ENCODE measurements around the gene FSIP1. TPM values are rescaled to one million over a fixed set of nuclear protein-coding genes. Genes with fewer than 3 reads are reported as not detected.
A peak's percentile ranks its signal among the peaks of the same experiment; 100 is the strongest.
"Not testable (repeated sequence)": the region's sequence is repeated elsewhere in the genome, so short reads cannot be mapped to it uniquely, and the experiment has no call there.

The FSIP1 gene
- 1 to 10 TPM in 1 of 2 donors, under 1 TPM in 1; 0.31 to 1.5 TPM for total RNA-seq

- peaks cover 22 to 29% of the 10 kb centered on the region in 2 donors for H3K4me1 Mint-ChIP-seq (ENCODE audit: low read depth in 2 of 2)
- DNase-seq (ENCODE audit: low spot score) (peak; percentile 98), ATAC-seq (peak; percentile 100)
- H3K27me3 Mint-ChIP-seq = peaks cover 5 to 7% of the 10 kb centered on the region in 2 donors
- H3K36me3 Mint-ChIP-seq = no peaks in the 10 kb centered on the region
- peak within 1 kb of the TSS; percentile 58 to 79 for H3K27ac Mint-ChIP-seq
- no peaks in the 10 kb centered on the region for H3K9me3 Mint-ChIP-seq
- H3K4me3 Mint-ChIP-seq = peak within 1 kb of the TSS; percentile 88
Measured at GRCh38 chr15:39782441-39783138, at the start of gene FSIP1. Gene FSIP1, minus strand, starts transcription at chr15:39782841. Its CDS starts 6,317 bp downstream, at chr15:39776524.

GRCh38 chr15:39830166-39830565 lies 47.5 kb upstream of the FSIP1 start:
- H3K36me3 Mint-ChIP-seq = no peaks in the 10 kb centered on the region
- H3K27ac Mint-ChIP-seq = no peak overlapping the region
- no peaks in the 10 kb centered on the region for H3K4me1 Mint-ChIP-seq (ENCODE audit: low read depth in 2 of 2)
- DNase-seq (ENCODE audit: low spot score) (no peak), ATAC-seq (no peak)
- H3K9me3 Mint-ChIP-seq = no peaks in the 10 kb centered on the region
- no peak overlapping the region for H3K4me3 Mint-ChIP-seq
- H3K27me3 Mint-ChIP-seq = peaks cover 38 to 44% of the 10 kb centered on the region in 2 donors

GRCh38 chr15:39828374-39828931 lies 45.8 kb upstream of the FSIP1 start:
- no peak overlapping the region for H3K27ac Mint-ChIP-seq
- no peaks in the 10 kb centered on the region for H3K9me3 Mint-ChIP-seq
- ATAC-seq = no peak
- peaks cover 31 to 37% of the 10 kb centered on the region in 2 donors for H3K27me3 Mint-ChIP-seq
- H3K4me3 Mint-ChIP-seq = no peak overlapping the region
- no peaks in the 10 kb centered on the region for H3K36me3 Mint-ChIP-seq
- no peak for DNase-seq (ENCODE audit: low spot score)
- H3K4me1 Mint-ChIP-seq (ENCODE audit: low read depth in 2 of 2) = no peaks in the 10 kb centered on the region

- no peak overlapping the region for H3K27ac Mint-ChIP-seq
- H3K4me1 Mint-ChIP-seq (ENCODE audit: low read depth in 2 of 2) = no peaks in the 10 kb centered on the region
- no peak for DNase-seq (ENCODE audit: low spot score)
- no peak overlapping the region for H3K4me3 Mint-ChIP-seq
- H3K9me3 Mint-ChIP-seq = no peaks in the 10 kb centered on the region
- H3K27me3 Mint-ChIP-seq = peaks cover 27 to 36% of the 10 kb centered on the region in 2 donors
- no peaks in the 10 kb centered on the region for H3K36me3 Mint-ChIP-seq
- no peak for ATAC-seq
Measured at GRCh38 chr15:39826975-39827374, 44.3 kb upstream of the FSIP1 start.

DNA sequence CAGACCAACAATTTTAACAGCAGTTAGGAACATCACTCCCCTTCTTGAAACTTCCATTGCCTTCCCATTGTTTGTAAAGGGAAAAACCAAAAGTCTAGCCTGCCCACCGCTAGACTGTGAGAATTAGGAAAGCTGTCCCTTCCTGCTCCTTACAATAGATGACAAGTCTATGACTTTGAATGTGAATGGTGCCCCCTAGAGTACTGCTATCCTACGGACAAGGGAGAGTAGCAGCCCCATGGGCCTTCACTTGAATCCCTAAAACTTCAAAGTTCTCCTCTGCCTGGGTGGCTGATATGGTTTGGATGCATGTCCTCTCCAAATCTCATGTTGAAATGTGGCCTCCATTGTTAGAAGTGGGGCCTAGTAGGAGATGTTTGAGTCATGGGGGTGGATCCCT lies 41.0 kb upstream of the FSIP1 start:
- Mint-ChIP-seq H3K27me3 (peaks cover 14 to 27% of the 10 kb centered on the region in 2 donors), H3K4me3 (no peak overlapping the region), H3K4me1 (ENCODE audit: low read depth in 2 of 2) (no peaks in the 10 kb centered on the region), H3K27ac (no peak overlapping the region), H3K9me3 (no peaks in the 10 kb centered on the region), H3K36me3 (no peaks in the 10 kb centered on the region)
- DNase-seq (ENCODE audit: low spot score) = no peak
- no peak for ATAC-seq

GRCh38 chr15:39820050-39820602 lies 37.5 kb upstream of the FSIP1 start:
- no peaks in the 10 kb centered on the region for H3K36me3 Mint-ChIP-seq
- no peak for DNase-seq (ENCODE audit: low spot score)

DNA sequence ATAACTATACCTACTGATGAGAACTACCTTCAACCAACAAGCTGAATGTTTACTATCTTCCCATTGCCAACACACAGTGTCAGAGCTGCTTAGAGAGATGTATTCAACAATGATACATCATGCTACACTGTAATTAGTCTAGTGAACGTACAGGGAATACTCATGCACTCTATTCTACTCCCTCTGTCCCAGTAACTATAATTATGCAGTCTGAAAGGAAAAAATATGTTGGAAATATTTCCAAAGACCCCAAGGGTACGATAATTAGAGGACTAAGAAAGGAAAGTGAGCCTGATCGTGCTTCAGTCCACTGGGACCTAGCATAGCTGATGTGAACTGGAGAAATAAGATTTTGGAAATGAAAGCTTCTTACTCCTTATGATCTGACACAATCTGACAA lies 36.9 kb upstream of the FSIP1 start:
- Mint-ChIP-seq H3K27ac (no peak overlapping the region), H3K9me3 (no peaks in the 10 kb centered on the region), H3K36me3 (no peaks in the 10 kb centered on the region), H3K4me3 (no peak overlapping the region), H3K4me1 (ENCODE audit: low read depth in 2 of 2) (no peaks in the 10 kb centered on the region), H3K27me3 (peaks cover 16 to 39% of the 10 kb centered on the region in 2 donors)
- ATAC-seq (no peak), DNase-seq (ENCODE audit: low spot score) (no peak)

More at GRCh38 chr15:39820050-39820602, 37.5 kb upstream of the FSIP1 start:
- ATAC-seq = no peak
- Mint-ChIP-seq H3K9me3 (no peaks in the 10 kb centered on the region), H3K27ac (no peak overlapping the region), H3K4me3 (no peak overlapping the region), H3K4me1 (ENCODE audit: low read depth in 2 of 2) (no peaks in the 10 kb centered on the region), H3K27me3 (peaks cover 13 to 33% of the 10 kb centered on the region in 2 donors)

GRCh38 chr15:39817892-39818291 lies 35.3 kb upstream of the FSIP1 start:
- ATAC-seq = no peak
- Mint-ChIP-seq H3K27me3 (peaks cover 12 to 29% of the 10 kb centered on the region in 2 donors), H3K9me3 (no peaks in the 10 kb centered on the region), H3K4me3 (no peak overlapping the region), H3K4me1 (ENCODE audit: low read depth in 2 of 2) (no peaks in the 10 kb centered on the region), H3K27ac (no peak overlapping the region), H3K36me3 (no peaks in the 10 kb centered on the region)
- DNase-seq (ENCODE audit: low spot score) = no peak

- H3K36me3 Mint-ChIP-seq = no peaks in the 10 kb centered on the region
- ATAC-seq (no peak), DNase-seq (ENCODE audit: low spot score) (no peak)
- no peak overlapping the region for H3K4me3 Mint-ChIP-seq
- no peaks in the 10 kb centered on the region for H3K9me3 Mint-ChIP-seq
- H3K4me1 Mint-ChIP-seq (ENCODE audit: low read depth in 2 of 2) = no peaks in the 10 kb centered on the region
- no peak overlapping the region for H3K27ac Mint-ChIP-seq
- H3K27me3 Mint-ChIP-seq = peaks cover 14 to 21% of the 10 kb centered on the region in 2 donors
Measured at GRCh38 chr15:39814489-39814888, 31.8 kb upstream of the FSIP1 start.

DNA sequence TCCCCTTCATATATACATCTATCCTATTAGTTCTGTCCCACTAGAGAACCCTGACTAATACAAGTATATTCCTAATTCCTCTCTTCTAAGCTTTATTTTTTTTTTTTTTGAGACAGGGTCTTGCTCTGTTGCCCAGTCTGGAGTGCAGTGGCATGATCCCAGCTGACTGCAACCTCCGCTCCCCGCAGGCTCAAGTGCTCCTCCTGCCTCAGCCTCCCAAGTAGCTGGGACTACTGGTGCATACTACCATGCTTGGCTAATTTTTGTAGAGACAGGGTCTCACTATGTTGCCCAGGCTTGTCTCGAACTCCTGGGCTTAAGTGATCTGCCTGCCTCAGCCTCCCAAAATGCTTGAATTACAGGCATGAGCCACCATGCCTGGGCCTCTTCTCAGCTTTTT lies 30.0 kb upstream of the FSIP1 start:
- not testable (repeated sequence) for ATAC-seq; H3K27ac Mint-ChIP-seq; H3K4me1 Mint-ChIP-seq (ENCODE audit: low read depth in 2 of 2); H3K9me3 Mint-ChIP-seq; H3K36me3 Mint-ChIP-seq; H3K4me3 Mint-ChIP-seq; DNase-seq (ENCODE audit: low spot score)
- peaks cover 23 to 36% of the 10 kb centered on the region in 2 donors for H3K27me3 Mint-ChIP-seq

DNA sequence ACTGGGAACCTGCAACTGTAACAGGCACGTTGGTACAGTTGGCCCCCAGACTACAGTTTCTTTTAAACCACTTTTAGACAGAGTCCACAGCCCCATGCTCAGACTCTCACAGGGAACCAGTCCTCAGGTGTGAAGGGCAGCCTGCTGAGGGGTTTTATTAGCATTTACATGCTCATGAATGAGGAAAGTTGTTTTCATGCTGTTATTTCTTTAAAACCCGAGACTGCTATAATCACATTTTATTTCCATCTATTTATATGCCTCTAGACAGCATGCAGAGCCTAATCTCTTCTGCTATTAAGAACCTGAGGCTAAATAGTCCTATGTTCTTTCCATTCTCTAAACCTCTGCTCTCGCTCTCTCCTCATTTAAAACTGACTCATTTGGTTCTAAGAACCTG lies 26.3 kb upstream of the FSIP1 start:
- H3K4me1 Mint-ChIP-seq (ENCODE audit: low read depth in 2 of 2) = no peaks in the 10 kb centered on the region
- H3K27me3 Mint-ChIP-seq = peaks cover 17 to 19% of the 10 kb centered on the region in 2 donors
- no peak for ATAC-seq
- H3K36me3 Mint-ChIP-seq = no peaks in the 10 kb centered on the region
- H3K27ac Mint-ChIP-seq = no peak overlapping the region
- no peak for DNase-seq (ENCODE audit: low spot score)
- H3K9me3 Mint-ChIP-seq = no peaks in the 10 kb centered on the region
- H3K4me3 Mint-ChIP-seq = no peak overlapping the region

- H3K4me1 Mint-ChIP-seq (ENCODE audit: low read depth in 2 of 2) = no peaks in the 10 kb centered on the region
- ATAC-seq (no peak), DNase-seq (ENCODE audit: low spot score) (no peak)
- no peak overlapping the region for H3K4me3 Mint-ChIP-seq
- H3K27ac Mint-ChIP-seq = no peak overlapping the region
- no peaks in the 10 kb centered on the region for H3K36me3 Mint-ChIP-seq
- H3K9me3 Mint-ChIP-seq = no peaks in the 10 kb centered on the region
- H3K27me3 Mint-ChIP-seq = peaks cover 19 to 20% of the 10 kb centered on the region in 2 donors
Measured at GRCh38 chr15:39807791-39808190, 25.1 kb upstream of the FSIP1 start.

DNA sequence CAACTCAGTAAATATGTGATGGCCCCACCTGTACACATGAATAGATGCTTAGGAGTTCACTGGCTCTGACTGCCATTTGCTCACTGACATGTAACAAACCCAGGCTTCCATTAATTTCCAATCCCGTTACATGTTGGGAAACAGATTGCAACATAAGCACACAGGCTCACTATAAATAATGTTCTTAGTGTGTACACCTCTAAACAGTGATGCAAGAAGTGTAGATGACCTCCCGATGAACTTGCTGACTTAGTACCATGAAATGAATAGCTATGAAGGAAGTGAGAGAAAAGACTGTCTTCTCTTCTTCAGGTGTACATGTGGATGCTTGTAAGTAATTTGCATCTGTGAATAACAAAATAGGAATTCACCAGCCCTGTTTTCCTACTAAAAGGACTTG lies 21.4 kb upstream of the FSIP1 start:
- Mint-ChIP-seq H3K36me3 (no peaks in the 10 kb centered on the region), H3K27me3 (peaks cover 19 to 25% of the 10 kb centered on the region in 2 donors), H3K9me3 (no peaks in the 10 kb centered on the region), H3K27ac (no peak overlapping the region), H3K4me3 (no peak overlapping the region), H3K4me1 (ENCODE audit: low read depth in 2 of 2) (no peaks in the 10 kb centered on the region)
- ATAC-seq (no peak), DNase-seq (ENCODE audit: low spot score) (no peak)

- ATAC-seq = no peak
- peaks cover 19% of the 10 kb centered on the region in 2 donors for H3K27me3 Mint-ChIP-seq
Measured at GRCh38 chr15:39803016-39803415, 20.4 kb upstream of the FSIP1 start.

More at GRCh38 chr15:39803016-39803415, 20.4 kb upstream of the FSIP1 start:
- no peak overlapping the region for H3K27ac Mint-ChIP-seq
- no peaks in the 10 kb centered on the region for H3K36me3 Mint-ChIP-seq
- DNase-seq (ENCODE audit: low spot score) = no peak
- H3K4me3 Mint-ChIP-seq = no peak overlapping the region
- H3K4me1 Mint-ChIP-seq (ENCODE audit: low read depth in 2 of 2) = no peaks in the 10 kb centered on the region
- no peaks in the 10 kb centered on the region for H3K9me3 Mint-ChIP-seq
